GM18499 (cell line): ENCODE results near the gene KIF3A.

Experiments used
- ATAC-seq: cut with Tn5 transposase; IDR thresholded peaks from one replicate; pipeline ENCODE4 v1.9.1; 2021; ENCODE audit warnings: moderate number of reproducible peaks; ENCODE audit not compliant: insufficient read depth, unreplicated experiment

KIF3A gene

DNA sequence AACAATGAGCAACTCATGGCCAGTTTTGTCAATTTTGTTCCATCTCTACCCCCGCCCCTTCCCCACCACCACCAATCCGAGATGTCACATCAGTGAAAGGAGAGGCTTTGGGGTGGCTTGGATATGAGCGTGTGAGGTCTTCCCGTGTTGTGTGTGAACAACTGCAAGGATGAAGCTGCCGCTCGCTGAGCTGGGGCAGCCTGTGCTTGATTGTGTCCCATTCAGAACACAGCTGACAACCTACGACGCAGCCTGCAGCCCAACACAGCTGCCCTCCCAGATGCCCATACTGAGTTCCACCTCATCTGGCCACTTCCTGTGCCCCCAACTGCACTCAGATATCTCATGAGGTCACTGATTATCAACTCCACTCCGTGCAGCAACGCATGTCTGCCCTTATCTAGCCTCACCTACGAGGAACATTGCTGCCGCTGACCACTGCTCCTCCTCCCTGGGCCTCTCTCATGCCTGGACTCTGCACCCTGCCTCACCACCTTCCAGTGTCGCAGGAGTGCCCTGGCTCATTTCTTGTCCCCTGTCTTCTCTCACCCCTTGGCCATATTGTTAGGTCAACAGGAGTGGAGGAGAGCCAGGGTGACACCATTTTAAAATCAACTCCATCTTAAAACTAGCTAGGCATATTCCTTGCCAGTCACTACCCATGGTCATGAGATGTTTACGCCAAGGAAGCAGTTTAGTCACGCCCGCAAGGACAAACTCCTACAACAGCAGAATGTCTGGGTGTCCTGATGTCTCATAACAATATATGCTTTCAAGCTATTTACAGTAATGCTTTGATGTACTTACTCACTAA is 70.8 kb downstream of the KIF3A start:
- ATAC-seq: no peak

GRCh38 chr5:132665574-132666080 is 71.7 kb downstream of the KIF3A start:
- no peak for ATAC-seq

DNA sequence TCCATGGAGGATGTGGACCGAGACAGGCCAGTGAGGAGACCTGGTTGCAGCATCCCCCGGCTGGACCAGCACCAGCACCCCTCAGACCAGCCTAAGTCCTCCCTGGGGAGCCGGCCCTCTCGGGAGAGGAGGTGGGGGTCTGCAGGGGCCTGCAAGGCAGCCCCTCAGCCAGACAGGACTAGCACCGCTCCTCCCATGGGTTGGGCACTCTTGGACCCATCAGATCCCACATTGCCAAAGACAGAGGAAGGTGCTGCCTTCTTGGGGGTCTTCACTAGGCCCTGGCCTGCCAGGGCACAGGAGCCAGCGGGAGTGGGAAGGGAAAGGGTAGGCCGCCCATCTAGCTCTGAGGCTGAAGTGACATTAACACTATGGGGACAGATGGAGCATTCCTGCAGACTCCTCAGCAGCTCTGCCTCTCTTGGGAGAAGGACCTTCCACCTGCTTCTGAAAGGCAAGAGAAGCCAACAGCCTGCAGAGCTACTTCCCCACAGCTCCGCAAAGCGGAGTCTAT is 72.6 kb downstream of the KIF3A start:
- no peak for ATAC-seq

GRCh38 chr5:132663771-132664695 is 73.3 kb downstream of the KIF3A start:
- ATAC-seq: peak; percentile 40

DNA sequence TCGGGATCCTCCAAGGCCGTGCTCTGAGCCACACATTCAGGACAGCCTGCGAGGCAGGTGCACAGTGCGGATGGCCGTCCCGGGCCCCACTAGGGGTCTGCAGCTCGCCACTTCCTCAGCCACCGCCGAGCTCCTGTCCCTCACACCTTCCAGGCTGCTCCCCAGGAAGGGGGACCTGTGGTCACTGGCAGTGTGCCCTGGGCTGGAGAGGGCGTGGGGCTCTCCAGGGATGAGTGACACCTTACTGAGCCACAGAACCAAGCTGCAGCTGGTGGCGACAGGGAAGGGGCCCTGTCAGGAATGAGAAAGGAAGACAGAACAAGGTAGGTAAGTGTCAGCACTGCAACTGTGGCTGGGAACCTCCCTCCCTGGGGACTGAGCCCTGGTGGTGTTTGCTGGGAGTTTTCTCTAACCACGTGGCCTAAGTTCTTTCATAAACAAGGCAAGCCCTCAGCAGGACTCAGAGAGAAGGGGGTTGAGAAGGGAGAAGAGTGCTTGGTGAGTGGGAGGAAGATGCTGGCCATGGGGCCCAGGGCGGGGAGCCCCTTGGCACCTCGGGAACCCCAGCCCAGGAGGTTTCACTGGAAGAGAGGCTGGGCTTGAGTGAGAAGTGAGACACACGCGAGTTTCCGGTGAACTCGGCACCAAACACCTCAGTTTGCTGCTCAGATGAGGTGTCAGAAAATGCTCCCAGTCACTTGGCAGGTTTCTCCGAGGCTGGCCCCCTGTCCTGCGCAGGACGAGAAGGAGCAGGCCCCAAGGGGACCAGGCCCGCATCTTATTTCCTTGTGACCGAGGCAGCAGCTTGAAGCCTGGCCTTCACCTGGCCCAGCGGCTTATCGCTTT is 74.2 kb downstream of the KIF3A start:
- peak; percentile 43 for ATAC-seq

GRCh38 chr5:132662004-132662401 is 75.3 kb downstream of the KIF3A start:
- ATAC-seq: no peak

DNA sequence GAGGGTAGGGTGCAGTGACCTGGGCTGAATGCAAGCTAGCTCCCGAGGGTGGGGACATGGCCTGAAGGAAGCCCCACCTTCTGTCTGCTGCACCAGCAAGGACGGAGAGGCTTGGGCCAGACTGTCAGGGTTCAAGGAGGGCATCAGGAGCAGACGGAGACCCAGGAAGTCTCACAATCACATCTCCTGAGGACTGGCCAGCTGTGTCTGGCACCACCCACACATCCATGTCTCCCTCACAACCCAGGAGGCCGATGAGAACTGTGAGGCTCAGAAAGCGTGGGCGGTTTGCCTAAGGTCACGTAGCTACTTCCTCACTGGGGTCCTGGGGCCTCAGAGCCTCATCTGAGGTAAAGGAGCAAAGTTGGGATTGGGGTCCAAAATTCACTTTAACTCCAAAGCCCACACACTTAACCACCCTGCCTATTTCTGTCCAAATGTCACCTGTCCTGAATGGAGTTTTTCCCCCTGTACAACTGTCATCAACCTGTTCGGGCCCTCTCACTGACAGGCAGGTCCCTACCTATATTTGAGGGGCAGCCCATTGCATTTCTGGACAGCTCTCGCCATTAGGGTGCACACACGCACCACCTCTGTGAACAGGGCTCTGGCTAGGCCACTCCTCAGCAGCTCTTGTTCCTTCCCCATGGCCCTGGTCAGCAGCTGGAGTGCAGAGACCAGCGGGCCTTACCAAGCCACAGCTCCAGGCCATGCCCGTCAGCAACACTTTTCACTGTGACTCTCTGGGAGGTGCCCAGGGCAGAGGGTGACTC is 75.9 kb downstream of the KIF3A start:
- ATAC-seq: no peak

- ATAC-seq: no peak
Observed at GRCh38 chr5:132659598-132660493, 77.5 kb downstream of the KIF3A start.

- no peak for ATAC-seq
Observed at GRCh38 chr5:132658381-132659302, 78.7 kb downstream of the KIF3A start.

DNA sequence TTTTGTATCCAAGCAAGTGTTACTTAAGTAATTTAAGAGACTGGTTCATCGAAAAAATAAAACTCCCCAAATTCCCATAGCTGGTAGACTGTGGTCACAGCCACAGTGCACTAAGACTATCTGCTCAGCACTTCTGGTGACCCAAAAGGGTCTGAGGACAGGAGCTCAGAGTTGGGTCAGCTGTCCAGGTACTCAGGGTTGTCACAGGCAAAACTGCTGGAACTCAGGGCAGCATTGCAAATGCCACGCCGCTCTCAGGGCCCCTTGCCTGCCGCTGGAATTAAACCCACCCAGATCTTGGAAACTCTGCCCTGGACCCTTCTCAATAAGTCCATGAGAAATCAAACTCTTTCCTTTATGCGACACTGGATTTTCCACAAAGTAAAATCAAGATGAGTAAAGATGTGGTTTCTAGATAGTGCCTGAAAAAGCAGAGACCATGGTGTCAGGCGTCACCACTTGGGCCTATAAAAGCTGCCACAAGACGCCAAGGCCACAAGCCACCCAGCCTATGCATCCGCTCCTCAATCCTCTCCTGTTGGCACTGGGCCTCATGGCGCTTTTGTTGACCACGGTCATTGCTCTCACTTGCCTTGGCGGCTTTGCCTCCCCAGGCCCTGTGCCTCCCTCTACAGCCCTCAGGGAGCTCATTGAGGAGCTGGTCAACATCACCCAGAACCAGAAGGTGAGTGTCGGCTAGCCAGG is 79.5 kb downstream of the KIF3A start, which contains the start of gene IL13:
IL13 (plus strand) TSS at position 498 of the 705 bp plus-strand sequence; CDS start at position 512, 14 bp downstream.
- no peak for ATAC-seq

GRCh38 chr5:132656774-132657355 is 80.5 kb downstream of the KIF3A start:
- no peak for ATAC-seq

- ATAC-seq: no peak
Observed at GRCh38 chr5:132655821-132656773, 81.2 kb downstream of the KIF3A start.

GRCh38 chr5:132653716-132654115 is 83.6 kb downstream of the KIF3A start:
- ATAC-seq: no peak

GRCh38 chr5:132651838-132652469 is 85.4 kb downstream of the KIF3A start:
- ATAC-seq: no peak

GRCh38 chr5:132648355-132648754 is 89.0 kb downstream of the KIF3A start:
- ATAC-seq: no peak
